Motor neuron (in vitro differentiated cells): Measurements from ENCODE around the gene DOCK1. TPM values are rescaled to one million over a fixed set of nuclear protein-coding genes. Genes with fewer than 3 reads are reported as not detected.

Source experiments
- ATAC-seq, 8 experiments: fragments of 200-7000 bp; cut with Tn5 transposase; replicated peaks in 6 of 8; 2 replicates each; pipeline ENCODE4 v1.8.0; 2021; ENCODE audit warnings: mild to moderate bottlenecking in 8 of 8, moderate library complexity in 8 of 8
- H3K27ac ChIP-seq, 2 donors: fragments of 250-450 bp; sonication (Bioruptor Pico); 2 replicates each; pipeline ENCODE4 v1.9.0; 2021; ENCODE audit warnings: antibody characterized with exemption in 2 of 2, mild to moderate bottlenecking in 2 of 2, moderate library complexity in 1 of 2
- H3K4me1 ChIP-seq, 2 donors: fragments of 250-450 bp; sonication (Bioruptor Pico); replicated peaks in 1 of 2; 2 replicates each; pipeline ENCODE4 v1.6.1; 2021; ENCODE audit warnings: antibody characterized with exemption in 2 of 2, mild to moderate bottlenecking in 2 of 2, moderate library complexity in 1 of 2
- H3K4me3 ChIP-seq, 5 donors: fragments of 250-450 bp; sonication (Bioruptor Pico); 2 replicates each; pipeline ENCODE4 v1.9.0; 2021; ENCODE audit warnings: antibody characterized with exemption in 5 of 5, mild to moderate bottlenecking in 5 of 5, moderate library complexity in 4 of 5
- WGBS, 10 experiments: fragments of 450-650 bp; shearing (Covaris generic); methylation state at CpG; one replicate each; pipeline ENCODE4 v1.0.0; 2022; 5-methylcytosine and 5-hydroxymethylcytosine counted together
- in situ Hi-C, 9 experiments: fragments of 400-800 bp; cut with MboI; loops; one replicate each; pipeline ENCODE4 v1.15.0; 2021; ENCODE audit warnings: low sequenced_read_pairs in 9 of 9, low pct_unique_long_range_greater_than_20kb in 2 of 9; ENCODE audit not compliant: unreplicated experiment in 9 of 9
- total RNA-seq, 8 experiments: library from RNA; unstranded; fragments of 300-600 nt; gene quantifications; 2 replicates each; pipeline versions ENCODE4 v1.2.3 to v1.2.4, GENCODE V29; 2022

Gene DOCK1
- total RNA-seq, 8 experiments from 2014 or later = 8.8 to 85.4 (median 23.0) TPM

DNA sequence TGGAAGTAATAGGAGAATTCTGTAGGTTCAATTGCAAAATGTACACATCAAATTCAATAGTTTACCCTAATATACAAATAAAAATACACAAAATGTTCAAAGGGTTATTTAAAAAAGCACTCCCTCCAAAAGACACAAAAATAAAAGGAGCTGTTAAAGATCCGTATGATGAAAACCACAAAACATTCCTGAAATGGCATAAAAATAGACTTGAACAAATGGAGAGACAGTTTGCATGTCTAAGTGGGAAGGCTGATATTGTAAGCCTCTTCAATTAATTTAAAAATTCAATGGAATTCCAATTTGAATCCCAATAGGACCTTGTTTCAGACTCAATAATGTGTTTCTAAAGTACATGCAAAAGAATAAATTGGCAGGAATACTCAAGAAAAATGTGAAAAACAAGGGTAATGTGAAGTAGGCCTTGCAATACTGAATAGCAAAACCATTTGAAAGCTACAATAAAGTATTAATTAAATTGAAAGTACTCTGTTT is 329.1 kb downstream of the DOCK1 start:
- in situ Hi-C loops = no loop called here

DNA sequence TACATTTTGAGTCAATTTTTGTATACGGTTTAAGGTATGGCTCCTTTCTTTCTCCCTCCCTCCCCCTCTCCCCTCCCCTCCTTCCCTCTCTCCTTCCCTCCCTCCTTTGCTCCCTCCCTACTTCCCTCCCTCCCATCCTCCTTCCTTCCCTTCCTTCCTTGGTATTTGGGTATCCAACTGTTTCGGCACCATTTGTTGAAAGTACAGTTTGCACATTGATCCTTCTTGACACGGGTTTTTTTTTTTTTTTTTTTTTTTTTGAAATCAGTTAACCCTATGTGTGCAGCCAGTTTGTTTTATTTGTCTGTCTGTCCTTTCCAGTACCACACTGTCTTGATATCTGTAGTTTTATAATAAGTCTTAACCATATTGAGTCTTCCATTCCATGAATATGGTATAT is 331.0 kb downstream of the DOCK1 start:
- Histone ChIP-seq H3K4me1 (peaks cover 0 to 8% of the 10 kb centered on the region in 2 donors), H3K27ac (no peak overlapping the region), H3K4me3 (no peak overlapping the region)
- in situ Hi-C loops = no loop called here
- 70 to 90% (median 85%) methylated on average over 1 to 3 of the region's 3 CpGs; no CpG with 5 or more reads in 3 of the 10 experiments for WGBS, 10 experiments
- ATAC-seq = no peak

More for the DNA sequence above, 329.1 kb downstream of the DOCK1 start:
- 21 to 100% (median 67%) methylated on average over 1 of the region's 1 CpG; no CpG with 5 or more reads in 1 of the 10 experiments for WGBS, 10 experiments
- no peak for ATAC-seq
- Histone ChIP-seq H3K4me1 (peaks cover 0 to 8% of the 10 kb centered on the region in 2 donors), H3K27ac (no peak overlapping the region), H3K4me3 (no peak overlapping the region)

- H3K27ac ChIP-seq = no peak overlapping the region
- no peak overlapping the region for H3K4me3 ChIP-seq
- ATAC-seq = peak in 5 of 8 experiments; percentile 46 to 86 (median 62)
- in situ Hi-C loops = no loop called here
- peaks cover 0 to 12% of the 10 kb centered on the region in 2 donors for H3K4me1 ChIP-seq
- WGBS, 10 experiments = 0 to 100% (median 67%) methylated on average over 1 to 3 of the region's 3 CpGs; no CpG with 5 or more reads in 1 of the 10 experiments
These were observed 337.7 kb downstream of the DOCK1 start for GRCh38 chr10:127242914-127243313.

- Histone ChIP-seq H3K4me1 (peaks cover 0 to 12% of the 10 kb centered on the region in 2 donors), H3K4me3 (no peak overlapping the region), H3K27ac (no peak overlapping the region)
- 0 to 49% (median 33%) methylated on average over 1 to 4 of the region's 4 CpGs; no CpG with 5 or more reads in 1 of the 10 experiments for WGBS, 10 experiments
- in situ Hi-C loops = no loop called here
- ATAC-seq = peak in 6 of 8 experiments; percentile 49 to 85 (median 75)
These were observed 338.5 kb downstream of the DOCK1 start for GRCh38 chr10:127243490-127244272.

GRCh38 chr10:127245456-127245855 is 340.2 kb downstream of the DOCK1 start:
- 72 to 98% (median 84%) methylated on average over 3 to 10 of the region's 10 CpGs; no CpG with 5 or more reads in 3 of the 10 experiments for WGBS, 10 experiments
- in situ Hi-C loops = no loop called here
- peaks cover 0 to 12% of the 10 kb centered on the region in 2 donors for H3K4me1 ChIP-seq
- ATAC-seq = no peak
- no peak overlapping the region for H3K4me3 ChIP-seq
- H3K27ac ChIP-seq = no peak overlapping the region

GRCh38 chr10:127250031-127250430 is 344.8 kb downstream of the DOCK1 start:
- Histone ChIP-seq H3K4me3 (no peak overlapping the region), H3K27ac (no peak overlapping the region), H3K4me1 (peaks cover 0 to 4% of the 10 kb centered on the region in 2 donors)
- in situ Hi-C loops = no loop called here
- no peak for ATAC-seq
- 73 to 100% (median 87%) methylated on average over 1 to 5 of the region's 5 CpGs for WGBS, 10 experiments

- WGBS, 10 experiments = 80 to 100% (median 96%) methylated on average over 1 to 3 of the region's 6 CpGs; no CpG with 5 or more reads in 4 of the 10 experiments
- in situ Hi-C loops = no loop called here
These were observed 347.6 kb downstream of the DOCK1 start for GRCh38 chr10:127252818-127253217.

DNA sequence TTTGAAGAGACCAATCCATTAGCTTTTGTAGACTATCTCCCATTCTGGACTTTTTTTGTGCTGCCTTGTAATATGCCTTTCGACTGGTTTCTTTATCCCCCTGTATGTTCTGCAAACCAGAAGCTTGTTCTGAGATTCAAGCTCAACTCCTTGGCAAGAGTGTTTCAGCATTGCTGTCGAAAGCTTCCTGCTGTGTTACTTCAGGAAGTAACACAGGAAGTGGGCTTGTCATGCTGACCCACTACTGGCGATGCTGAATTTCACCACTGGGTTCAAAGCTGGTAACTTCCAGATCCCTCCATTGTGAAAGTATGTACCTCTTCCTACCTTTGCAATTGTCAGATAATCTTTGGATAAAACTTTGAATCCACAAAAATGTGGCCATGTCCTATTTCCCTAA is 349.0 kb downstream of the DOCK1 start:
- Histone ChIP-seq H3K4me3 (no peak overlapping the region), H3K4me1 (peaks cover 0 to 4% of the 10 kb centered on the region in 2 donors), H3K27ac (no peak overlapping the region)
- no peak for ATAC-seq
- in situ Hi-C loops = no loop called here
- WGBS, 10 experiments = 40 to 100% (median 70%) methylated on average over 1 to 3 of the region's 3 CpGs; no CpG with 5 or more reads in 1 of the 10 experiments

More at GRCh38 chr10:127252818-127253217, 347.6 kb downstream of the DOCK1 start:
- H3K27ac ChIP-seq = no peak overlapping the region
- peaks cover 0 to 4% of the 10 kb centered on the region in 2 donors for H3K4me1 ChIP-seq
- ATAC-seq = no peak
- H3K4me3 ChIP-seq = no peak overlapping the region

DNA sequence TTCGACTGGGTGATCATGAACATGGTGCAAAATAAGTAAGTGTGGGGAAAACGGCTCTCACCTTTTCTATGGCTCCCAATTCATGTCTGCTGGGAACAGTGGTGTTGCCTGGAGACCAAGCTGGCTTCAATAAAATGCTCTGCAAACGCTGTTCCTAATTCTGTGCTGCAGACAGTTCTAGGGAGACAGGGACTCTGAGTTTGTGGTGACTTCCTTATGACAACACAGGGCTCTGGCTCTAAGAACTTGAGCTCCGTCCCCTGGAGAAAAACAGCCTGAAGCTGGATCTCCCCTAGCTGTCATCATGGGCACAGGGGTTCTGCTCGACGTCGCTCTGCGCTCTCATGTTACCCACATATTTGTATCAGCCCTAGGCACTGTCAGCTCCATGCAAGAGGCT is 352.2 kb downstream of the DOCK1 start:
- 40 to 94% (median 74%) methylated on average over 1 to 8 of the region's 8 CpGs; no CpG with 5 or more reads in 2 of the 10 experiments for WGBS, 10 experiments
- H3K4me3 ChIP-seq = no peak overlapping the region
- in situ Hi-C loops = no loop called here
- no peak overlapping the region for H3K27ac ChIP-seq
- H3K4me1 ChIP-seq = peaks cover 0 to 4% of the 10 kb centered on the region in 2 donors
- ATAC-seq = peak in 4 of 8 experiments; percentile 24 to 84 (median 50)

GRCh38 chr10:127259347-127259746 is 354.1 kb downstream of the DOCK1 start:
- in situ Hi-C loops = no loop called here
- peaks cover 0 to 4% of the 10 kb centered on the region in 2 donors for H3K4me1 ChIP-seq
- no peak overlapping the region for H3K4me3 ChIP-seq
- no peak overlapping the region for H3K27ac ChIP-seq
- 69 to 100% (median 86%) methylated on average over 2 to 8 of the region's 11 CpGs; no CpG with 5 or more reads in 3 of the 10 experiments for WGBS, 10 experiments
- ATAC-seq = peak in 2 of 8 experiments; percentile 45 to 71

DNA sequence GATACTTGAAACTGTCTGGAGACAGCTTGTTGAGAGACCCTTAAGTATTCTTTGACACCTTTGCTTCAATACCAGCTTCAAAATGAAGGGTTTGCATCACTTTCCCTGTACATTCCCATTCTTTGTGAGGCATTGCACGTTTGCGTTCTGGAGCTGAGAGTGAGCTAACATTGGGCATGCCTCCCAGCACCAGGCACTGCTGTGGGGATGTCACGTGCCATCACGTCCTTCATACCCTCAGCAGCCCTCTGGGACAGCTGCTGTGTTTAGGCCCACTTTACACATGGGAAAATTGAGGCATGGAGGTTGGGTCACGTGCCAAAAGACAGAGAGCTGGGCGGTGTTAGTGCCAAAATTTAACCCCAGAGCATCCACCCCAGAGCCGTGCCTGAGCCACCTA is 357.4 kb downstream of the DOCK1 start:
- no peak for ATAC-seq
- Histone ChIP-seq H3K4me1 (peaks cover 0 to under 1% of the 10 kb centered on the region in 2 donors), H3K4me3 (no peak overlapping the region), H3K27ac (no peak overlapping the region)
- in situ Hi-C loops = no loop called here
- 78 to 100% (median 95%) methylated on average over 1 to 6 of the region's 7 CpGs; no CpG with 5 or more reads in 4 of the 10 experiments for WGBS, 10 experiments

DNA sequence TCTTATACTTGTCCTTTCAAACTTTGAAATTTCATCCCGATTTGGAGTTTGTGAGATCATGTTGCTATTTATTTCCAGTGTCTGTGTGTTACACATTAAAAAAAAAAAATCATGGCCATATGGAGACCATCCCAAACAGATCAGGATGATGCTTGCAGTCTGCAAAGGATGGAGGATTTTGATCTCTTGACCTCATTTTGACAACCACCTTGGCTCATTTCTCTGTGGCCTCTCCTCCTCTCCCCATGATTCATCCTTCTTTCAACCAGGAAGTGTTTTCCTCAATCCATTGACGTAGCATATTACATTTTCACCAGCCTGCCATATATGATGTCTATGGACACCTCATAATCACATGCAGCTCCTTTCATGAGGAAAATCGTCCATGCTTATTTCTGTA is 360.1 kb downstream of the DOCK1 start:
- Histone ChIP-seq H3K27ac (no peak overlapping the region), H3K4me3 (no peak overlapping the region), H3K4me1 (no peaks in the 10 kb centered on the region)
- in situ Hi-C loops = no loop called here
- 17 to 100% (median 78%) methylated on average over 1 to 3 of the region's 3 CpGs; no CpG with 5 or more reads in 1 of the 10 experiments for WGBS, 10 experiments
- ATAC-seq = peak in 4 of 8 experiments; percentile 27 to 66 (median 36)

- Histone ChIP-seq H3K27ac (no peak overlapping the region), H3K4me1 (no peaks in the 10 kb centered on the region), H3K4me3 (no peak overlapping the region)
- WGBS, 10 experiments = 100% methylated on average over 1 to 2 of the region's 2 CpGs; no CpG with 5 or more reads in 5 of the 10 experiments
- ATAC-seq = no peak
- in situ Hi-C loops = no loop called here
These were observed 361.2 kb downstream of the DOCK1 start for GRCh38 chr10:127266431-127266830.
